Right renal pelvis (tissue), 4 donors: ENCODE results near the gene ARAP1. TPM values are rescaled to one million over a fixed set of nuclear protein-coding genes. Genes with fewer than 3 reads are reported as not detected.

Experiments used
- DNase-seq, 4 donors: peaks; one replicate each; pipeline ENCODE4 v3.0.0-alpha.2; 2013; ENCODE audit warnings: low read depth in 4 of 4, low spot score in 3 of 4, missing footprints in 1 of 4
- polyA plus RNA-seq, 4 donors: library from polyadenylated mRNA; unstranded; fragments of 120-200 nt; gene quantifications; one replicate each; pipeline ENCODE4 v1.2.1, GENCODE V29; 2013; ENCODE audit not compliant: insufficient read length in 4 of 4

Gene ARAP1
- polyA plus RNA-seq, 4 donors = 62.1 to 85.6 (median 65.4) TPM

- DNase-seq = no peak
Observed at GRCh38 chr11:72671152-72672099, 80.8 kb downstream of the ARAP1 start.

GRCh38 chr11:72670041-72670440, 82.2 kb downstream of the ARAP1 start:
- DNase-seq = no peak

DNA sequence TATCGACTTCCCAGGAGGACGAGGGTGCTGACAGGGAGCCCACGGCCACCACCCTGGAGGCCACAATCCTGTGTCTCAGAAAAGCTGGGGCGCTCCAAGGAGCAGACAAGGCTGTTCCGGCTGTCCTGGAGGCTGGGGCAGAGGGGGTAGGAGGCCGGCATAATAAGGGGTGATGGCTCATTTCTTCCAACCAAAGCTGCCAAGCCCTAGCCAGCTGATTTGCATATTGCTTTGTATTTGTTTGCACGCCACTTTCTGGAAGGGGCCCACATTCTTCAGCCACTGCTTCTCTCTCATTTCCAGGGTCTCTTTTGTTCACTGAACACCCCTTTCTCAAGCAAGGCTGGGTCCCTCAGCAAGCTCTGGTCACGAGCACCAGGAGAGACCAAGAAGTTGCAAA, 82.7 kb downstream of the ARAP1 start:
- no peak for DNase-seq

DNA sequence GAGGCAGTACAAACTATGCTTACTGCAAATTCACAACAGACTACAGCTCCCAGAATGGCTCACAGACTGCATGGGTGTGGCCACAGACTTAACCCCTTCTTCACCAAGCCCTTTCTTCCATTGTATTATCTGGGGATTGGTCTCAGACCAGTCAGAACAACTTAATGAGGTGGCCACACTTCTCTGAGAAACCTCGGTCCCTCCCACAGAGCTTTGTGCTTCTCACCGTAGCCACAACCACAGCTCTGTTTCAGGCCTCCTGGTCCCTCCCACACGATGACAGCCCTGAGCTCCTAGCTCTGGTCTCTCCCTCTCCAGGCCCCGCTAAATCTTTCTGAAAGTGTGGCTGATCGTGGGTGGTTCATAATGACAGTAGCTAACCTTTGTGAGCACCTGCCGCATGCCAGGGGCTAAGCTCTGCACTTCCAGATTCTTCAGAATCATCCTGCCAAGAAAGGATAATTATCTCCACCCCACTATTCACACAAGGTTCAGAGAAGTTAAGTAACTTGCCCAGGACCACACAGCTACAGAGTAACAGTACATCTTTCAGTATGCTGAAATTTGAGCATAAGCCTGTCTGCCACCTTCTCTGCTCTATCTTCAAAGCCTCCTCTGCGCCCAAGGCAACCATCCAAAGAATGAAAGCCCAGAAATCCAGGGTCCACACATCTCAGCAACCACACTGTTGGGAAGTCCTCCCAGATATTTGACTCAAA, 83.4 kb downstream of the ARAP1 start:
- DNase-seq = no peak

GRCh38 chr11:72665911-72666472, 86.2 kb downstream of the ARAP1 start:
- DNase-seq = no peak

- no peak for DNase-seq
Observed at GRCh38 chr11:72662036-72662435, 90.2 kb downstream of the ARAP1 start.

GRCh38 chr11:72661486-72661885, 90.7 kb downstream of the ARAP1 start:
- DNase-seq = no peak

DNA sequence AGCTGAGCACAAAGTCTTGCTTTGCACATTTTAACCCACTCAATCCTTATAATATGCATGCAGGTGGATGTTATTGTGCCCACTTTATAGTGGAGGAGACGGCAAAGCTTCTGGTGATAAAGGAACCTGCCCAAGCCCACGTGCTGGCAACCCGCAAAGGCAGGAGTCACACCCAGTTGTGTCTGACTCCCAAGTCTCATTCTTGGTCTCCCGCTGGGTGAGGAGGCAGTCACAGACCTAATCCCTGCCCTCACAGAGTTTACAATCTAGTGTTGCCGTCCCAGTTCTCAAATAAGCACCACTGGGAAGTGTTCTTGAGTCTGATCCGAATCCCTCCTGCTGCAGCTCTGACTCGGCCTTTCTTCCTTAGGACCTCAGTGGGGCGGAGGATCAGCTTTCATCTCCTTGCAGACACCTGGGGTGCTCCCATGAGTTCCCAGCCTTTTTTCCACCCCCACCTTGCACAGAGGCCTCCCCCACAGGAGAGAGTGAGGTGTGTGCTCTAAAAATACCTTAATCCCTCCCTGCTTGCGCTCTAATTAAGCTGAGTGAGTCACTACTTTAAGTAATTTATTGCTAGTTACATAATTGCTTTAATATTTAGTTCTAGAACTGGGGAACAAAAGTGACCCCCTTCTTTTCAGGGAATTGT, 93.1 kb downstream of the ARAP1 start:
- DNase-seq = no peak

DNA sequence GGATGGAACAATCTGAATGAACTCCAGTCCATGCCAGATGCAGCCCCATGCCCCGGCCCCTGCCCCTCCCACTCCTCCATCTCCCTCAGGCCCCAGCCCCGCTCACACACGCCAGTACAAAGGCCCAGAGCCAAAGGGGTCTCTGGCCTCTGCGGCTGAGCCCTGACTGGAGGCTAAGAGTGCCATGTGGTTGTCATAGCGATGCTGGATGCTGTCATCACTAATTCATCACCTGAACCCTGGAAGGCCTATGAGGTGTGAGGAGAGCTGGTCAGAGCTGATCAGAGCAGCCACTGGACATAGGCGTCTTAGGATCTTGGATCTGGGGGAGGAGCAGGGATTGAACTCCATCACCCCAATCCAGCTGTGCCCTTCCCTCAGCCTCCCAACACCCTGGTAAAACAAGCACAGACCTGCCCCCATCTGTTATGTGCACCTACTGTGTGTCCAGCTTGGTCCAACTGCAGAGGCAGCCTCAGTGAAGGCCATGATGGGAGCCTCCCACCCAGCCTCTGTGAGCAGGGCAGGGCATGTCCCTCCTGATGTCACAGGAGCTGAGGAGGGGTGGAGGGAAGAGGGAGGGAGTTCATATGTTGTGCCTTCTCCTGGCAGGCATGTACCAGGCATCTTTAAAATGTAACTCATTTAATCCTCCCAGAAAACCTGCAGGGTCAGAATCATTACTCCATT, 94.7 kb downstream of the ARAP1 start:
- no peak for DNase-seq

GRCh38 chr11:72655896-72656464, 96.2 kb downstream of the ARAP1 start:
- no peak for DNase-seq

- no peak for DNase-seq
Observed at GRCh38 chr11:72655014-72655413, 97.2 kb downstream of the ARAP1 start.

DNA sequence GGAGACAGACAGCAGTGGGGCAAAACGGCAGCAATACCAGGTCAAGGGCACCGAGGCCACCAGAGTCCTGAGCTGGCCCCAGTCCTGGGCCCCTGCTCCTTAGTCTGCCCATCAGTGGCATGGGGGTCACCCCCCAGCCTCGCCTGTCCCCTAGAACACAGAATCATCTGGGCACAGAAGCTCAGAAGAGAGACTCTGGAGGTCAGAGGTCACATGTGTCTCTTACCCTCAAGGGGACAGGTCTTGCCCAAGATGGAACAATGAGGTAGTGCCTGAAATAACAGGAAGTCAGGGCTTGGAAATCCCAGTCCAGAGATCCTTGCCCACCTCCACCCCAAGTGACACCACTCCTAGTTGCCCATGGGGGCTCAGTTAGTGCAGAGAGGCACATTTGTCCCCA, 98.6 kb downstream of the ARAP1 start:
- no peak for DNase-seq

DNA sequence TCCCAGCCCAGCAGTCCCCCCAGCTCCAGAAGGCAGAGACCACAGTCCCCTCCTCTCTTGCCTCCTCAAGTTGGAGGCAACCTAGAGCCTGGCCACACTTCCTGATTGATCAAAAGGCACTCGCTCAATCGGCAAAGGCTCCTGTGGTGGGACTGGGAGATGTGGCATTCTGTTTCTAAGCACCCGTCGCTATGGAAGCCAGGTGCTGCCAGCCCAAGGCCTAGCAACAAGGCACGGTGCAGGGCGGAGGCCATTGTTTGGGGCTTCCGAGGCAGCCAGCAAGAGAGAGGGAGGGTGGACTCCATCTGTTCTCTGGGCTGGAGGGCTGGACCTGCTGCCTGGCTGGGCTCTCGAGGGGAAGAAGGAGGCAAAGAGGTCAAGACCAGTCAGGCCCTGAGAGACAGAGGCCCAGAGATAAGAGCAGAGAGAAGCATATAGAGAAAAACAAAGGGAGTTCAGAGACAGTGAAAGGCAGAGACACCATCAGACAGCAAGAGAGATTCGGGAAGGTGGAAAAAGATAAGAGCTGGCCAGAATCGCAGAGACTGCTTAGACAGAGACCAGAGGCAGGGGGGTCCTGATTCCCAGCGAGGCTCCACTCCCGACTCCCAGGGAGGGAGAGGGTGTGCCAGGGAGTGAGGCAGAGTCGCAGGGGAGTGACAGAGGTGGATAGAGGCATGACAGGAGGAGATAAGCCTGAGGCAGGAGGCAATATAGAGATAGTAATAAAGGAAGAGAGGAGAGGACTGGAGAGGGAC, 99.2 kb downstream of the ARAP1 start:
- no peak for DNase-seq

DNA sequence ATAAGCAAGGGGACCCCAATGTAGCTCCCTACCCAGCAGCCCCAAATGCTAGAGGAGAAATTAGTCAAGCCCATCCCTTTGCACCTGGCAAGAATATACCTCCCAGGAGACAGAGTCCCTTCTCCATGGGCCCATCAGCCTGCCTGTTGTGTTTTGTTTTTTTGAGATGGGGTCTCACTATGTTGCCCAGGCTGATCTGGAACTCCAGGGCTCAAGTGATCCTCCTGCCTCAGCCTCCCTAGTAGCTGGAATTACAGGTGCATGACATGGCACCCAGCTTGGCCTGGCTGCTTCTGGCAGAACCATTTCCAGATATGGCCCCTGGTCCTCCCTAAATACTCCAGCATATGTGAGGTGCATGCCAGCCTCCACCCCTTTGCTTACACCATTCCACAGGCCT, 100.1 kb downstream of the ARAP1 start:
- no peak for DNase-seq

DNA sequence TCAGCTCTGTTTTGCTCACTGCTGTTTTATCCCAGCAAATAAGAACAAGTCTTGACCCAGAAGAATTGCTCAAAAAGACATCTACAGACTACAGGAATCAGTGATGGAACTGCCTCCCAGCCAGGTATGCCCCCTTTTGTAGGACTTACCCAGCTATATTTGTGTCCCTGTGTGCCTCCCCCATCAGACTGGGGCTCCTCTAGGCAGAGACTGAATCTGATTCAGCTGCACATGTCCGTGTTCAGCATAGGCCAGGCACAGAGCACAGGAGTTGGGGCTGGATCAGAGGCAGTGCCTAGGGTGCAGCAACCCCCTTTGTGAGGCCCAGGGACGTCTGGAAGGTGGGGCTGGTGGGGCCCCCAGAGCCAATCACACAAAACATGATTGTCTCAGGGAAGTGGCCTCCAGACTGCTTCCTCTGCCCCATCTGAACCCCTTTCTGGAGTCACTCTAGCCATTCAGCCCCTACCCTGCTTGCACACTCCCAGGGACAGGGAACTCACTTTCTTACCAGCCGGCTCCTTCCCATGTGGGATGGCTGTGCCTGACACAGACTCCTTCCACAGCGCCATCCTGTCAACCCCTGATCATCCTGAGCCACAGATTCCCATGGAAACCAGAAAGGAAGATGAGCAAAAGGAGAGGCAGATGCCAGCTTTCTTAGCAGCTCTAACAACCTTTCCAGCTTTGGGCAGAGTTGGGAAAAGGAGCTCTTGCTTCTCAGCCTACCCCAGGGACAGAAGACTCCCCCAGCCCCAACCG, 102.8 kb downstream of the ARAP1 start:
- DNase-seq = no peak

DNA sequence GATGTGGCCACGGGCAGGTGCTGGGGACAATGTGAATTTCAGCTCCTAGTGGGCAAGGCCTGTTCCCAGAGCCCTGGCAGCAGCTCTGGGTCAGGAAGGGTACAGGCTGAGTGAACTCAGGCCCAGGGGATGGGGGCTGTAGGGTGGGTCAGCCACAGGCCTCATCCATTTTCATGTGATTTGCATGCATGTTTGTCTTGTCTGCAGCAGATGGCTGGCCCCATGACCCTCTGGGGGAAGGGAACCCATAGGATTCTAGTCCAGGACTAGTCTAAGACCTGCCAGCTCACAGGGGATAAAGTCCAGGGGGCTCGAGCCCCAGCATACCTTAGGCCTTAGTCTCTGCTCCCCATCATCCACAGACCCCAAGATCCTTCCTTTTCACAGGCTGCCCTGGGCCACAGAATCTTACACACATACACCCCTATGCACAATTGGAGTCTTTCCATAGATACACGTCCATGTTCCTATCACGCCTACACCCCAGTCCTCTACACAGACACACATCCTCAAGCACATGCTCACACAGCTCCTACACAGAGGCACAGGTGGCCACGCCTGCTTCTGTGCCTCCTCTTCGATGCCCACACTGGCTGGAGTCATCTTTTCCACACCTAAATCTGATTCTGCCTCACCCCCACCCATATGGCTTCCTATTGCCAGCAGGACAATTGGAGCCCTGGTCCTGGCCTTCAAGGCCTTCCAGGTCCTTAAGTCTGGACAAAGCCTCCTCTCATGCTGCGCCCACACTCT, 103.6 kb downstream of the ARAP1 start:
- DNase-seq = no peak

DNA sequence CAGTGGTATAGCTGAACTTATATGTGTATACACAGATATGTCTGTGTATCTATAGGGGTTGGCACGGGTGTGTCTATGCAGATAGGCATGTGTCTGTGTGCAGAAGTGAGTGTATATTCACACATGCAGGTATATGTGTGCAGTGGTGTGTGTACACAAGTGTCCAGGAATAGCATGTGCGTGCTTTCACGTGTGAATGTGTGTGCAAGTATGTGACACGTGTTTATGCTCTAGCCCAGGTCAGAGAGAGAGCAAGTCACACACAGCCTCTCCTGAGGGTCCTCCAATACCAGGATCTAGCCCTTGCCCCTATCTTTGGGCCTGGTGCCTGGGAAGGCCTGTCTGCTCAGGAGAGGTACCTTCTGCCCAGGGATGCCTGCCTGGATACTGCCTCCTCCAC, 104.3 kb downstream of the ARAP1 start:
- no peak for DNase-seq

DNA sequence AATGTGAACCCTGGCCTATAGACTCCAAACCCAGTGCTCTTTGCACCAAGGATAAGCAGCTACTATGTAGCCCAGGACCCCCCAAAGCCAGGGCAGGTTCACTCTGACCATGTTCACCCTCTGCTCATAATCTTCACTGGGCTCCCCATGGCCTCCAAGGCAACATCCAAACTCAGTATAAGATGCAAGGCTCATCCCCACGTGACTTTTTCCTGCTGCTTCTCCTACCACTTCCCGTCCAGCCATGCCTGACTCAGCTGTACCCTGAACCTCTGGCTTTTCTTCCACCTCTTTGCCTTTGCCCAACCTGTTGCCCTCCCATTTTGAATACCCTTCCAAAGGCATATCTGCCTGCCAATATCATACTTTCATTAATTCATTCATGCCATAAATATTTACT, 105.7 kb downstream of the ARAP1 start:
- no peak for DNase-seq
